Kidney capillary endothelial cell (primary cell): ENCODE data around the gene SLC25A39.

Experiments
- DNase-seq: peaks from one replicate; pipeline ENCODE4 v3.0.0-alpha.2; 2018; ENCODE audit warnings: low spot score

SLC25A39 gene

GRCh38 chr17:44312396-44313104 is 12.1 kb downstream of the SLC25A39 start:
- DNase-seq, result no peak

GRCh38 chr17:44311562-44312181 is 13.0 kb downstream of the SLC25A39 start:
- no peak for DNase-seq

GRCh38 chr17:44310609-44311376 is 13.8 kb downstream of the SLC25A39 start:
- DNase-seq, result no peak

- no peak for DNase-seq
These were observed 14.4 kb downstream of the SLC25A39 start for GRCh38 chr17:44310188-44310587.

GRCh38 chr17:44309472-44309871 is 15.2 kb downstream of the SLC25A39 start:
- DNase-seq, result no peak

GRCh38 chr17:44308865-44309264 is 15.8 kb downstream of the SLC25A39 start:
- no peak for DNase-seq

GRCh38 chr17:44308320-44308818 is 16.3 kb downstream of the SLC25A39 start, which contains the start of gene RUNDC3A:
TSS of gene RUNDC3A (plus strand) at chr17:44308601. CDS start at chr17:44308833, 232 bp downstream.
- DNase-seq, result peak; percentile 74

- DNase-seq, result no peak
These were observed 17.0 kb downstream of the SLC25A39 start for GRCh38 chr17:44307387-44308186.

- DNase-seq, result no peak
These were observed 20.0 kb downstream of the SLC25A39 start for GRCh38 chr17:44304651-44305050.

- DNase-seq, result no peak
These were observed 26.6 kb downstream of the SLC25A39 start for GRCh38 chr17:44297975-44298374.

GRCh38 chr17:44293509-44294226 is 31.0 kb downstream of the SLC25A39 start:
- DNase-seq, result no peak

- DNase-seq, result no peak
These were observed 37.0 kb downstream of the SLC25A39 start for GRCh38 chr17:44287651-44288050.

GRCh38 chr17:44284024-44284400 is 40.6 kb downstream of the SLC25A39 start:
- DNase-seq, result no peak

- DNase-seq, result no peak
These were observed 41.1 kb downstream of the SLC25A39 start for GRCh38 chr17:44283344-44284023.

GRCh38 chr17:44282264-44282663 is 42.4 kb downstream of the SLC25A39 start:
- no peak for DNase-seq

GRCh38 chr17:44281570-44281969 is 43.1 kb downstream of the SLC25A39 start:
- no peak for DNase-seq

- DNase-seq, result no peak
These were observed 44.2 kb downstream of the SLC25A39 start for GRCh38 chr17:44280392-44280937.

GRCh38 chr17:44279666-44280391 is 44.8 kb downstream of the SLC25A39 start:
- peak; percentile 97 for DNase-seq

GRCh38 chr17:44279346-44279665 is 45.3 kb downstream of the SLC25A39 start:
- DNase-seq, result no peak

- no peak for DNase-seq
These were observed 46.6 kb downstream of the SLC25A39 start for GRCh38 chr17:44277976-44278375.
